Testis (tissue), 2 donors: ENCODE data around the gene EHMT1.

ENCODE experiments used
- CTCF ChIP-seq, 3 experiments: fragments of 450-650 bp in 2 of 3; fragments of 200-600 bp in 1 of 3; sonication (generic) in 1 of 3; IDR thresholded peaks; one replicate each; pipeline ENCODE4 v1.5.1; 2016 to 2019; ENCODE audit warnings: antibody characterized with exemption in 3 of 3, mild to moderate bottlenecking in 2 of 3, moderate library complexity in 1 of 3
- POLR2A ChIP-seq: fragments of 450-650 bp; IDR thresholded peaks from one replicate; pipeline ENCODE4 v1.6.1; 2017; ENCODE audit warnings: antibody characterized with exemption, mild to moderate bottlenecking, moderate library complexity

GRCh38 chr9:137741330-137741729 is 122.5 kb downstream of the EHMT1 start:
- no peak for TF ChIP-seq CTCF (IDR thresholded peaks at IDR 0.05)
- TF ChIP-seq POLR2A: no peak
